Fibroblast of lung (primary cell): ENCODE measurements around the gene LATS2.

Source experiments
- EZH2 ChIP-seq: IDR thresholded peaks from 2 replicates; pipeline ENCODE4 v1.5.1; 2012; ENCODE audit warnings: low read length, control low read depth, mild to moderate bottlenecking; ENCODE audit errors: missing control alignments
- TF ChIP-seq, protein P1 (sequence below), 2 donors: IDR thresholded peaks in 1 of 2; conservative IDR thresholded peaks in 1 of 2; 1 replicate in 1 of 2; 2 replicates in 1 of 2; pipeline ENCODE4 v1.5.1; 2011 to 2012; ENCODE audit warnings: low read length in 2 of 2, control low read depth in 1 of 2, inconsistent platforms in 1 of 2, low read depth in 1 of 2, mild to moderate bottlenecking in 1 of 2

DNA sequence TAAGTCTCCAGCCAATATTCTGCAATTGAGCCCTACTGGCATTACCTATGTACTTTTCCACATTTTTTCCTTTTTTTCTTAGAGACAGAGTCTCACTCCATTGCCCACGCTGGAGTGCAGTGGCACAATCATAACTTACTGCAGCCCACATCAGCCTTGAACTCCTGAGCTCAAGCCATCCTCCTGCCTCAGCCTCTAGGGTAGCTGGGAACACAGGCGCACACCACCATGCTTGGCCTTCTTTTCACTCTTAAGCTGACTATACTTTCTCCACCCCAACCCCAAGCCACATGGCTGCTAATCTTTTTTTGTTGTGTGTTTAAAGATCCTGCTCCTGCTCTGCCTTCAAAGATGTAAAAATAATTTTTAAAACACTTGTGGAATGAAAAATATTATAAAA is 1.6 kb upstream of the LATS2 start:
- TF ChIP-seq, protein P1, sequence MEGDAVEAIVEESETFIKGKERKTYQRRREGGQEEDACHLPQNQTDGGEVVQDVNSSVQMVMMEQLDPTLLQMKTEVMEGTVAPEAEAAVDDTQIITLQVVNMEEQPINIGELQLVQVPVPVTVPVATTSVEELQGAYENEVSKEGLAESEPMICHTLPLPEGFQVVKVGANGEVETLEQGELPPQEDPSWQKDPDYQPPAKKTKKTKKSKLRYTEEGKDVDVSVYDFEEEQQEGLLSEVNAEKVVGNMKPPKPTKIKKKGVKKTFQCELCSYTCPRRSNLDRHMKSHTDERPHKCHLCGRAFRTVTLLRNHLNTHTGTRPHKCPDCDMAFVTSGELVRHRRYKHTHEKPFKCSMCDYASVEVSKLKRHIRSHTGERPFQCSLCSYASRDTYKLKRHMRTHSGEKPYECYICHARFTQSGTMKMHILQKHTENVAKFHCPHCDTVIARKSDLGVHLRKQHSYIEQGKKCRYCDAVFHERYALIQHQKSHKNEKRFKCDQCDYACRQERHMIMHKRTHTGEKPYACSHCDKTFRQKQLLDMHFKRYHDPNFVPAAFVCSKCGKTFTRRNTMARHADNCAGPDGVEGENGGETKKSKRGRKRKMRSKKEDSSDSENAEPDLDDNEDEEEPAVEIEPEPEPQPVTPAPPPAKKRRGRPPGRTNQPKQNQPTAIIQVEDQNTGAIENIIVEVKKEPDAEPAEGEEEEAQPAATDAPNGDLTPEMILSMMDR (conservative IDR thresholded peaks at IDR 0.05 in 1 of 2, IDR thresholded peaks at IDR 0.05 in 1 of 2; ENCODE audit: low read depth in 1 of 2, low read length in 2 of 2), result no peak
- no peak for TF ChIP-seq EZH2
